ENCODE data around the gene BCL3. TPM values are rescaled to one million over a fixed set of nuclear protein-coding genes. Genes with fewer than 3 reads are reported as not detected.
"Not testable (repeated sequence)": the region's sequence is repeated elsewhere in the genome, so short reads cannot be mapped to it uniquely, and the experiment has no call there.

The BCL3 gene
- total RNA-seq, 3 donors from 2014 or later: 78.9 to 145 (median 90.6) TPM

- Histone ChIP-seq H3K9me3 (no peaks in the 10 kb centered on the region), H3K4me1 (ENCODE audit: low read depth) (peaks cover 21% of the 10 kb centered on the region), H3K36me3 (ENCODE audit: low read depth) (no peaks in the 10 kb centered on the region), H3K4me3 (no peak overlapping the region)
- no peak for TF ChIP-seq CTCF (IDR thresholded peaks at IDR 0.05)
- DNase-seq: no peak
- intact Hi-C loops (cut with DNase I, micrococcal nuclease): no loop called here
- ATAC-seq: no peak
Observed at GRCh38 chr19:44775676-44776240, 27.2 kb downstream of the BCL3 start.

GRCh38 chr19:44776402-44777096 lies 28.0 kb downstream of the BCL3 start:
- Histone ChIP-seq H3K9me3 (no peaks in the 10 kb centered on the region), H3K4me3 (no peak overlapping the region), H3K36me3 (ENCODE audit: low read depth) (no peaks in the 10 kb centered on the region), H3K4me1 (ENCODE audit: low read depth) (peaks cover 19% of the 10 kb centered on the region)
- ATAC-seq: peak; percentile 77
- intact Hi-C loops (cut with DNase I, micrococcal nuclease): no loop called here
- no peak for TF ChIP-seq CTCF (IDR thresholded peaks at IDR 0.05)
- DNase-seq: peak; percentile 93 to 98 (median 94)

GRCh38 chr19:44777715-44778347 lies 29.3 kb downstream of the BCL3 start, which contains the start of gene CBLC:
TSS of gene CBLC (plus strand) at chr19:44777890. CDS start at chr19:44777932, 42 bp downstream.
- Histone ChIP-seq H3K4me1 (ENCODE audit: low read depth) (peaks cover 19% of the 10 kb centered on the region), H3K36me3 (ENCODE audit: low read depth) (no peaks in the 10 kb centered on the region), H3K4me3 (peak within 1 kb of the TSS; percentile 44)

GRCh38 chr19:44779150-44779549 lies 30.6 kb downstream of the BCL3 start:
- DNase-seq (no peak), ATAC-seq (no peak)
- Histone ChIP-seq H3K4me3 (no peak overlapping the region), H3K36me3 (ENCODE audit: low read depth) (no peaks in the 10 kb centered on the region), H3K4me1 (ENCODE audit: low read depth) (peaks cover 16% of the 10 kb centered on the region), H3K9me3 (no peaks in the 10 kb centered on the region)
- intact Hi-C loops (cut with DNase I, micrococcal nuclease): no loop called here
- TF ChIP-seq CTCF (IDR thresholded peaks at IDR 0.05): no peak

More at GRCh38 chr19:44777715-44778347, 29.3 kb downstream of the BCL3 start, which contains the start of gene CBLC:
- no peak for TF ChIP-seq CTCF (IDR thresholded peaks at IDR 0.05)
- ATAC-seq (peak; percentile 90), DNase-seq (peak; percentile 91 to 94 (median 93))
- H3K9me3 ChIP-seq: no peaks in the 10 kb centered on the region
- intact Hi-C loops (cut with DNase I, micrococcal nuclease): no loop called here

GRCh38 chr19:44781694-44782093 lies 33.2 kb downstream of the BCL3 start:
- intact Hi-C loops (cut with DNase I, micrococcal nuclease): loop anchor here in 1 of 2 donors (10.0 kb wide), 1 partner anchor 53 kb away; no protein-coding TSS in a partner anchor
- H3K4me3 ChIP-seq; DNase-seq; ATAC-seq; H3K36me3 ChIP-seq (ENCODE audit: low read depth); H3K9me3 ChIP-seq: not testable (repeated sequence)
- peaks cover 15% of the 10 kb centered on the region for H3K4me1 ChIP-seq (ENCODE audit: low read depth)

GRCh38 chr19:44782729-44783128 lies 34.2 kb downstream of the BCL3 start:
- intact Hi-C loops (cut with DNase I, micrococcal nuclease): loop anchor here in 1 of 2 donors (10.0 kb wide), 1 partner anchor 52 kb away; no protein-coding TSS in a partner anchor
- no peak overlapping the region for H3K4me3 ChIP-seq
- no peak for TF ChIP-seq CTCF (IDR thresholded peaks at IDR 0.05)
- no peak for DNase-seq
- no peaks in the 10 kb centered on the region for H3K36me3 ChIP-seq (ENCODE audit: low read depth)
- ATAC-seq: no peak
- no peaks in the 10 kb centered on the region for H3K9me3 ChIP-seq
- peaks cover 15% of the 10 kb centered on the region for H3K4me1 ChIP-seq (ENCODE audit: low read depth)

Measured in mucosa of descending colon (tissue), 3 donors.